GM12874 (cell line): ENCODE data around the gene PI4K2A.

Source experiments
- TF ChIP-seq, protein P1 (sequence below): IDR thresholded peaks from 2 replicates; pipeline ENCODE4 v1.5.1; 2011; ENCODE audit warnings: low read depth, mild to moderate bottlenecking, control low read depth, low read length, moderate library complexity; ENCODE audit not compliant: insufficient read depth

Gene PI4K2A

DNA sequence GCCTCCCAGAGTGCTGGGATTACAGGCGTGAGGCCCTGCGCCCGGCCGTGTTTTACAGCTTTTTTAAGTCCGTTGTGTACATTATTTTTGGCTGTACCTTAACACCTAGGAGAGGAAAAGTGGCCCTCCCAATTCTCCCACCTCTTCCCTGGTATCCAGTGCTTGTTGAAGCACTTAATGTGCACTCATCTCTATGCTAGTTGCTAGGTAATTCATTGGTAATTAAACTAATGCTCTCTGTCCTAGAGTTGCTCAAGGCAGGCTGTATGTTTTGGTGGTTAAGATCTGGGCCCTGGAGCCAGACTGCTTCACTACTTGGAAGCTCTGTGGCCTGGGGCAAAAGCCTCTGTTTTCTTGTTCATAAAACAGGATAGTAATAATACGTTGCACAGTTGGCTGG lies 27.0 kb downstream of the PI4K2A start:
- TF ChIP-seq, protein P1, sequence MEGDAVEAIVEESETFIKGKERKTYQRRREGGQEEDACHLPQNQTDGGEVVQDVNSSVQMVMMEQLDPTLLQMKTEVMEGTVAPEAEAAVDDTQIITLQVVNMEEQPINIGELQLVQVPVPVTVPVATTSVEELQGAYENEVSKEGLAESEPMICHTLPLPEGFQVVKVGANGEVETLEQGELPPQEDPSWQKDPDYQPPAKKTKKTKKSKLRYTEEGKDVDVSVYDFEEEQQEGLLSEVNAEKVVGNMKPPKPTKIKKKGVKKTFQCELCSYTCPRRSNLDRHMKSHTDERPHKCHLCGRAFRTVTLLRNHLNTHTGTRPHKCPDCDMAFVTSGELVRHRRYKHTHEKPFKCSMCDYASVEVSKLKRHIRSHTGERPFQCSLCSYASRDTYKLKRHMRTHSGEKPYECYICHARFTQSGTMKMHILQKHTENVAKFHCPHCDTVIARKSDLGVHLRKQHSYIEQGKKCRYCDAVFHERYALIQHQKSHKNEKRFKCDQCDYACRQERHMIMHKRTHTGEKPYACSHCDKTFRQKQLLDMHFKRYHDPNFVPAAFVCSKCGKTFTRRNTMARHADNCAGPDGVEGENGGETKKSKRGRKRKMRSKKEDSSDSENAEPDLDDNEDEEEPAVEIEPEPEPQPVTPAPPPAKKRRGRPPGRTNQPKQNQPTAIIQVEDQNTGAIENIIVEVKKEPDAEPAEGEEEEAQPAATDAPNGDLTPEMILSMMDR, result no peak

DNA sequence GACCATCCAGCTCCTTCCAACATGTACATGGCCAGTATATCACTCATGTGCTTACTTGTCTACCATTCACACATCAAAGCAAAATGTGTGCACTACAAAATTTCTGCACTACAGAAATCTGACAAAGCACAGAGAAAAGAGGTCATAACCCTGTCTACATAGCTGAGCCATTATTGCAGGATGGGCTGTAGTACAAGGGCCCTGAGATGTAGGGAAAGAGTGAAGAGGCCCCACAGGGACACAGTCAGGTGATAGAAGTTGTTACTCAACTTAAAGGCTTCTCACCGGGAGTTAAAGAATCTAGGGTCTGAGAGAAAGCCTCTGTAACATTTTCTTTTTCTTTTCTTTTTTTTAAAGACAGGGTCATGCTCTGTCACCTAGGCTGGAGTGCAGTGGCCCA lies 29.1 kb downstream of the PI4K2A start:
- TF ChIP-seq, protein P1, result no peak

DNA sequence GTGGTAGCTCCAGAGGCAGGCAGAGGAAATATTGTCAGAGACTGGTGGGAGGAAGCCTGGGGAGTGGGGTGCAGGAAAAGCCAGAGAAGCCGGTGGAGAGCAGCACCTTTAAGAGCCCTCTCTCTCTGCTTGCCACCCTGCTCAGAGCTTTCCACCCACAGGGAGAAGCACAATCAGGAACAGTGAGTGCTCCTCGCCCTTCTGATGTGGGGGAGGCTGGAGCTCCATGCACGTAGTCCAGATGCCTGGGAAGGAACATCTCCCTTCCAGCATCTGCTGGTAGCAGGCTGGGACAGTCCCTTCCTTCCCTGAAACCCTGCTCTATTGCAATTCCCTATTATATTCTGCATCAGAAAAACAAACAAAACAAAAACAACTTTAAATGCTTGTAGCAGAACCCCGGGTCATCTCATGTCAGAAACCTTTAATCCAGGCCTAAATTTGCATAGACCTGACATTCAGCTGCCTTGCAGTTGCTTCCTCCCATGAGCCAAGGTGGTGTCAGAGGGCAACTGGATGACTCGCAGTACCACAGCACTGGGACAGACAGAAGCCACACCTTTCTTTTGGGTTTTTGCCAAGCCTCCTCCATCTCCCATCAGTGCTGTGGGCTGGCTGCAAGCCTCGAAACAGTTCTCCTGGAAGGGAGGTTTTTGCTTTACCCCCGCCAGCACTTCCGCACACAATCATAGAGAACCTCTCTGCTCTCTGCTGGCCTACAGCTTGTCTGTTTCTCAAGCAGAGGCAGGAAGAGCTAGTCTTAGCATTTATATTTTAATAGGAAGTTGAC lies 33.5 kb downstream of the PI4K2A start:
- TF ChIP-seq, protein P1, result no peak

DNA sequence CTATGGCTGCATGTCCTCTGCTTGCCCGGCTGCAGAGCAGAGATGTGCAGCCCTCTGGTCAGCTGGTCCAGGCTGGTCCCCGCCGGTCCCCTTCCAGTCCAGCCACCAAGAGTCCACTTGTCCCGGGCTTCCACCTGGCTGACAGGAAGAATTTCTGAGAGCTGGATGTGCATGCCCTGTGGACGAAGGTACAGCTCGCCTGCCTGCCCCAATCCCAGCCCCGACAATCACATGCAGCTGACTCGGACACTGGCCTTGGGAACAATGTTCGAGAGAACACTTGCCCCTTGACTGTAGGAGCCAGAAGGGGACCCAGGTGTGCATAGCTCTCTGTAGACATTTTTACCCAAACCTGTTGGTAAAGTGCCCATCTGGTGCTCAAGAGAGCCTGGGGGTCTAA lies 34.8 kb downstream of the PI4K2A start:
- TF ChIP-seq, protein P1, result no peak

GRCh38 chr10:97676770-97677581 lies 36.5 kb downstream of the PI4K2A start:
- TF ChIP-seq, protein P1, result peak; percentile 76

- TF ChIP-seq, protein P1, result no peak
These were observed 39.1 kb downstream of the PI4K2A start for GRCh38 chr10:97679594-97679993.

GRCh38 chr10:97682042-97682441 lies 41.6 kb downstream of the PI4K2A start:
- TF ChIP-seq, protein P1, result no peak
